LNCaP clone FGC (cell line): ENCODE data around the gene TUBB6.

Experiments
- DNase-seq: peaks from one replicate; pipeline ENCODE4 v3.0.0-alpha.2; 2011; ENCODE audit warnings: low read depth
- H3K4me3 ChIP-seq: 2 replicates; pipeline ENCODE4 v1.5.1; 2011; ENCODE audit warnings: mild to moderate bottlenecking, low read depth, low read length, control low read depth
- TF ChIP-seq, protein P1 (sequence below): IDR thresholded peaks from 2 replicates; pipeline ENCODE4 v1.5.1; 2012; ENCODE audit warnings: mild to moderate bottlenecking; ENCODE audit not compliant: control insufficient read depth, insufficient read depth; ENCODE audit errors: extremely low read depth

TUBB6 gene

DNA sequence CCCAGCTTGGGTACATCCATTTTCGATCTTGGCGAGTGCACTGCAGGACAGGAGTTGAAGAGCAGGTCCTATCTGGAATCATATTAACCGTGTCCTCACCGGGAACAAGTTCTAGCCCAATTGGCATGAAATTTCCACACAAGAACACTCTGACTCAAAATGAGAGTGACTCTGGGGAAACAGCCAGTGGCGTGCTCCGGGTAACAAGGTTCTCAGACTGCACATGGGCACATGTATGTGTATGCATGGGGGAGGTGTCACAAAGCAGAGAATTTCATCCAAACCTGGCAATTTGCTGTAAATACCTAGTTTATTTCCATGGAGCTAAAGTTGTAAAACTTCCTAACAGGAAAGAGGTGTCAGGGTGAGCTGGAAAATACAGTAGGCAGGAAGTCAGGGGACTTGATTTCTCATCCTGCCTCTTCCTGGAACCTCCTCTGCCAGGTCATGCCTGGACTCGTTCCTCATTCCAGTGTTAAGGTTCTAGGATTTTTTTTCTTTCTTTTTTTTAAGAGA, 1.7 kb downstream of the TUBB6 start:
- H3K4me3 ChIP-seq = no peak overlapping the region
- TF ChIP-seq, protein P1, sequence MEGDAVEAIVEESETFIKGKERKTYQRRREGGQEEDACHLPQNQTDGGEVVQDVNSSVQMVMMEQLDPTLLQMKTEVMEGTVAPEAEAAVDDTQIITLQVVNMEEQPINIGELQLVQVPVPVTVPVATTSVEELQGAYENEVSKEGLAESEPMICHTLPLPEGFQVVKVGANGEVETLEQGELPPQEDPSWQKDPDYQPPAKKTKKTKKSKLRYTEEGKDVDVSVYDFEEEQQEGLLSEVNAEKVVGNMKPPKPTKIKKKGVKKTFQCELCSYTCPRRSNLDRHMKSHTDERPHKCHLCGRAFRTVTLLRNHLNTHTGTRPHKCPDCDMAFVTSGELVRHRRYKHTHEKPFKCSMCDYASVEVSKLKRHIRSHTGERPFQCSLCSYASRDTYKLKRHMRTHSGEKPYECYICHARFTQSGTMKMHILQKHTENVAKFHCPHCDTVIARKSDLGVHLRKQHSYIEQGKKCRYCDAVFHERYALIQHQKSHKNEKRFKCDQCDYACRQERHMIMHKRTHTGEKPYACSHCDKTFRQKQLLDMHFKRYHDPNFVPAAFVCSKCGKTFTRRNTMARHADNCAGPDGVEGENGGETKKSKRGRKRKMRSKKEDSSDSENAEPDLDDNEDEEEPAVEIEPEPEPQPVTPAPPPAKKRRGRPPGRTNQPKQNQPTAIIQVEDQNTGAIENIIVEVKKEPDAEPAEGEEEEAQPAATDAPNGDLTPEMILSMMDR = no peak
- no peak for DNase-seq

DNA sequence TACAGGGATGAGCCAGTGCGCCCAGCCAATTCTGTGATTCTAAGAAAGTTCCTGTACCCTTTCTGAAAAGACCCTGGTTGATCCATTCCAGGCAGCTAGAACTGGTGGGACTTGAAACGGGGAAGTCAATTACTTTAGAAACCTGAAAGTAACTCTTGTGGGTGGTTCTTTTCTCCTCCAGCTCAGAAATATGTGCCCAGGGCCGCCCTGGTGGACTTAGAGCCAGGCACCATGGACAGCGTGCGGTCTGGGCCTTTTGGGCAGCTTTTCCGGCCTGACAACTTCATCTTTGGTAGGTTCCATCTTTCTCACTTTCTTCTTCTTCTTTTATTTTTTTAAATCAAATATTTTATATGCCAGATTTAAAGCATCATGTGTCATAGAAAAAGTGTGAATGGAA, 2.7 kb downstream of the TUBB6 start:
- no peak overlapping the region for H3K4me3 ChIP-seq
- DNase-seq = no peak
- TF ChIP-seq, protein P1 = no peak

DNA sequence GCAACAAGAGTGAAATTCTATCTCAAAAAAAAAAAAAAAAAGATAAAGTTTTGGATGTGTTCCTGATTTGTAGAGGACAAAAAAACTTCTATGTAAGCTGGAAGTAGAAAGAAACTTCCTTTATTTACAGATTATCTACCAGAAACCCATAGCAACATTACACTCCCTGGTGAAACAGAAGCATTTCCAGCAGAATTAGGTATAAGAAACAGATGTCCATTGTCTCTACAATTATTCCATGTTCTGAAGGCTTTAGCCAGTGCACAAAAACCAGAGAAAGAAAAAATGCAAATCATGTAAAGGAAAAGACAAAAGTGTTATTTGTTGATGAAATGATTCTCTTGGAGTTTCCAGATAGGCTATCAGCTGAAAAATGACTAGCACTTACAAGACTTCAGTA, 4.9 kb downstream of the TUBB6 start:
- no peak overlapping the region for H3K4me3 ChIP-seq
- TF ChIP-seq, protein P1 = no peak
- no peak for DNase-seq

DNA sequence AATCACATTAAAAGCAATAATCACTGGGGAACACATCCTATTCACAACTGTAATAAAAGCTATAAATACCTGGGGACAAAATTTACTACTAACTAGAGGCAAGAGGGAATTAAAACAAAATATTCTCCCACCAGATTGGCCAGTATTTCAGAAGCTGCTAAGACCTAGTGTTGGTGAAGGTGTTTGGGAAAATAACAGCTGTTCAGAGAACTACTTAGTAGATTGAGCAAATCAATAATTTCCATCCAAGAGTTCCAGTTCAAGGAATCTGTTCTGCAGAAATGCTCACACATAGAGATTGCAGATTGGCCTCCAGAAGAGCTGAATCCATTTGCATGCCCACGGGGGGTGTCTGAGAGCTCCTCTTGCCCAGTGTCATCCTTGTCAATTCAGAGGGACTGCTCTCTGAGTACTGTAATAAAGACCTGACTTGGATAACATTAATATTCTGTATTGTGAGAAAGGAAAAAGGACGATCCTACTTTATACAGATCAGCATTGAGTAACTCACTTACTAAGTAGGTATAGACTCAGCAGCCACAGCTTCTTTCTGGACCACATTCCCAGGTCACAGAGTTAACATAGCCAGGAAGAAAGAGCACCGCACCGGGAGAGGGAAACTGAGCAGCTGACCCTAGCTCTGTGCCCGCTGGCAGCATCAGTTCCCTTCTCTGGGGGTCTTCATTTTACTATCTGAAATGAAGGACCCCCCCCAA, 5.6 kb downstream of the TUBB6 start:
- DNase-seq = no peak
- H3K4me3 ChIP-seq = no peak overlapping the region
- TF ChIP-seq, protein P1 = no peak

DNA sequence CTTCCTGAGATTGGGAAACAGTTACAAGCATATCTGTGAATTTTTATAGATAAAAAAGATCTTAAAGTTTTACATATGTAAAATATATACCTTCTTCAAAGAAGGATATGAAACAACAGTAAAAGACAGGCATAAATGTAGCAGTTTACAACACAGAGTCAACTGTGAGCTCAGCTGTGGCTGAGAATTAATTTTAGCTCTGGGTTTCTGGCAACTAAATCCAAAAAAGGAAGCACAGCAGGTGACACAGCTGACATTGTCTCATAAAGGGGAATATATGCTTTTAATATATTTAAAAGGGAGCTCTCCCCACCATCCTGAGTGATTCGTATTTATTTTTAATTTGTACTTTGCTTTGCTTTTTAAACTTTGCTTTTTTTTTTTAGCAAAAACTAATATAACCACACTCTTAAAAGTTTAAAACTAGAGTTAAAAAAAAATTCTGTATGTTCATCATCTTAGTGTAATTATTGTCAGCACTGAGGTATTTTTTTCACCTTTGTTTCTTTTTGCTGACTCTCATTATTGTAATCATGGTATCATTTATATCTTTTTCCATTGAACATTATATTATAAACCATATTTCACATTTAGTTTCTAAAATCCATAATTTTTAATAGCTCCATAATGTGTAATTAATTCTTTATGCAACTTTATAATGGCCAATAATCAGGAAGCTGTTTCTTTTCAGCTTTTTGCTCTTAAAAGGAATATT, 6.7 kb downstream of the TUBB6 start:
- TF ChIP-seq, protein P1 = no peak
- no peak for DNase-seq

DNA sequence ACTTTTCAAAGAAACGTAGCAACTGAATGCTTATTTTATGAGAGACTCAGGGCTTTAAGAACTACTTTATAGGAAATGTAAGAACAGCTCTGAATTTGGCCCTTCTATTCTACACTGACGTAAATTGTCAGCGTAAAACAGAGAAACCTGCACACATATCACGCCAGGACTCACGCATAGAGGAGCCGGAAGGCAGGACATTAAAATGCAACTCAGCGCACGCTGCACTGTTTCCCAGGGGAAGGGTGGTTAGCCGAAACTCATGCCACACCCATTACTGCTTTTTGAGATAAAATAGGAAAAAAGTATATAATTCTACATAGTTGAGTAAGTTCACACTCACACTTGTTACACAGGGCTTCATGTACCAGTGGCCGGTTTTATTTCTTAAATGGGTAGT, 7.4 kb downstream of the TUBB6 start:
- H3K4me3 ChIP-seq = no peak overlapping the region
- TF ChIP-seq, protein P1 = no peak
- DNase-seq = no peak

More for the DNA sequence above, 6.7 kb downstream of the TUBB6 start:
- H3K4me3 ChIP-seq = no peak overlapping the region
